HEK293 (cell line): Measurements from ENCODE around the gene VHLL.

Experiments
- CTCF ChIA-PET: fragments of 350-600 bp; formaldehyde crosslinking; extraction: SDS; loops from one replicate; lab custom pipeline; 2021; ENCODE audit warnings: antibody characterized with exemption; lab: Yijun Ruan, JAX
- POLR2A ChIA-PET: fragments of 300-600 bp; formaldehyde crosslinking; extraction: SDS; loops from one replicate; lab custom pipeline; 2020; ENCODE audit warnings: antibody characterized with exemption, inconsistent platforms; lab: Yijun Ruan, JAX
- H3K27ac ChIP-seq: fragments of 200-500 bp; sonication (Bioruptor generic); 2 replicates; pipeline ENCODE4 v1.5.1; 2014; ENCODE audit warnings: low read depth, low read length, control low read depth, inconsistent platforms; ENCODE audit errors: extremely low read depth
- H3K36me3 ChIP-seq, 2 experiments: fragments of 200-500 bp in 1 of 2; sonication (Bioruptor generic) in 1 of 2; 1 replicate in 1 of 2; 2 replicates in 1 of 2; pipeline ENCODE4 v1.5.1; 2014 to 2017; ENCODE audit warnings: inconsistent platforms in 2 of 2, low read length in 2 of 2; ENCODE audit not compliant: control insufficient read depth in 2 of 2, insufficient read depth in 1 of 2
- H3K4me1 ChIP-seq: fragments of 200-500 bp; sonication (Bioruptor generic); 2 replicates; pipeline ENCODE4 v1.5.1; 2014; ENCODE audit warnings: mild to moderate bottlenecking, low read length, inconsistent platforms; ENCODE audit not compliant: control insufficient read depth, insufficient read depth
- H3K4me3 ChIP-seq: 2 replicates; pipeline ENCODE4 v1.5.1; 2011; ENCODE audit warnings: low read depth, mild to moderate bottlenecking, control low read depth, low read length, moderate library complexity
- H3K9me3 ChIP-seq: fragments of 200-500 bp; sonication (Bioruptor generic); 2 replicates; pipeline ENCODE4 v1.5.1; 2014; ENCODE audit warnings: low read depth, low read length, inconsistent platforms; ENCODE audit not compliant: control insufficient read depth, insufficient read depth
- AEBP2 ChIP-seq: fragments of 450-650 bp; formaldehyde crosslinking; IDR thresholded peaks from 2 replicates; pipeline ENCODE4 v1.5.1; 2016; ENCODE audit warnings: missing biosample characterization, missing genetic modification characterization, borderline replicate concordance
- GLIS1 ChIP-seq: fragments of 450-650 bp; formaldehyde crosslinking; IDR thresholded peaks from 2 replicates; pipeline ENCODE4 v1.5.1; 2016; ENCODE audit warnings: missing biosample characterization, missing genetic modification characterization
- KLF7 ChIP-seq: fragments of 450-650 bp; formaldehyde crosslinking; IDR thresholded peaks from 2 replicates; pipeline ENCODE4 v1.5.1; 2016; ENCODE audit warnings: missing biosample characterization, missing genetic modification characterization, borderline replicate concordance
- KLF9 ChIP-seq: fragments of 450-650 bp; formaldehyde crosslinking; IDR thresholded peaks from 2 replicates; pipeline ENCODE4 v1.5.1; 2016; ENCODE audit warnings: missing biosample characterization, missing genetic modification characterization, low read depth
- PRDM2 ChIP-seq: fragments of 450-650 bp; formaldehyde crosslinking; IDR thresholded peaks from 2 replicates; pipeline ENCODE4 v1.5.1; 2016; ENCODE audit warnings: missing biosample characterization, missing genetic modification characterization, borderline replicate concordance
- SETDB1 ChIP-seq: IDR thresholded peaks from one replicate; pipeline ENCODE4 v1.6.1; 2017; ENCODE audit warnings: mild to moderate bottlenecking, low read length, moderate library complexity, mixed read lengths; ENCODE audit not compliant: insufficient read length
- SP3 ChIP-seq: fragments of 450-650 bp; formaldehyde crosslinking; IDR thresholded peaks from 2 replicates; pipeline ENCODE4 v1.5.1; 2016; ENCODE audit warnings: missing biosample characterization, missing genetic modification characterization
- SP7 ChIP-seq: fragments of 450-650 bp; formaldehyde crosslinking; IDR thresholded peaks from 2 replicates; pipeline ENCODE4 v1.5.1; 2016; ENCODE audit warnings: missing biosample characterization, missing genetic modification characterization
- WT1 ChIP-seq: fragments of 450-650 bp; formaldehyde crosslinking; IDR thresholded peaks from 2 replicates; pipeline ENCODE4 v1.5.1; 2016; ENCODE audit warnings: missing biosample characterization, missing genetic modification characterization
- YY1 ChIP-seq: fragments of 450-650 bp; formaldehyde crosslinking; IDR thresholded peaks from 2 replicates; pipeline ENCODE4 v1.5.1; 2018; ENCODE audit warnings: missing biosample characterization, missing genetic modification characterization
- ZBTB48 ChIP-seq: fragments of 450-650 bp; formaldehyde crosslinking; IDR thresholded peaks from 2 replicates; pipeline ENCODE4 v1.5.1; 2016; ENCODE audit warnings: missing biosample characterization, missing genetic modification characterization
- ZBTB49 ChIP-seq: fragments of 450-650 bp; formaldehyde crosslinking; IDR thresholded peaks from 2 replicates; pipeline ENCODE4 v1.5.1; 2016; ENCODE audit warnings: missing biosample characterization, missing genetic modification characterization, low read depth
- ZIC2 ChIP-seq: fragments of 450-650 bp; formaldehyde crosslinking; IDR thresholded peaks from 2 replicates; pipeline ENCODE4 v1.5.1; 2016; ENCODE audit warnings: missing biosample characterization, missing genetic modification characterization
- ZNF138 ChIP-seq: fragments of 450-650 bp; formaldehyde crosslinking; IDR thresholded peaks from 2 replicates; pipeline ENCODE4 v1.5.1; 2016; ENCODE audit warnings: missing biosample characterization, missing genetic modification characterization, borderline replicate concordance
- ZNF146 ChIP-seq: fragments of 450-650 bp; formaldehyde crosslinking; IDR thresholded peaks from 2 replicates; pipeline ENCODE4 v1.5.1; 2016; ENCODE audit warnings: missing biosample characterization, missing genetic modification characterization
- ZNF169 ChIP-seq: fragments of 450-650 bp; formaldehyde crosslinking; IDR thresholded peaks from 2 replicates; pipeline ENCODE4 v1.5.1; 2016; ENCODE audit warnings: missing biosample characterization, missing genetic modification characterization
- ZNF211 ChIP-seq: fragments of 450-650 bp; formaldehyde crosslinking; IDR thresholded peaks from 2 replicates; pipeline ENCODE4 v1.5.1; 2016; ENCODE audit warnings: low read depth, missing biosample characterization, missing genetic modification characterization
- ZNF223 ChIP-seq: fragments of 450-650 bp; formaldehyde crosslinking; IDR thresholded peaks from 2 replicates; pipeline ENCODE4 v1.5.1; 2016; ENCODE audit warnings: missing biosample characterization, missing genetic modification characterization
- ZNF24 ChIP-seq: fragments of 450-650 bp; formaldehyde crosslinking; IDR thresholded peaks from 2 replicates; pipeline ENCODE4 v1.5.1; 2016; ENCODE audit warnings: missing biosample characterization, missing genetic modification characterization
- ZNF280C ChIP-seq: fragments of 450-650 bp; formaldehyde crosslinking; IDR thresholded peaks from 2 replicates; pipeline ENCODE4 v1.5.1; 2016; ENCODE audit warnings: missing biosample characterization, missing genetic modification characterization
- ZNF394 ChIP-seq: fragments of 450-650 bp; formaldehyde crosslinking; IDR thresholded peaks from 2 replicates; pipeline ENCODE4 v1.5.1; 2016; ENCODE audit warnings: missing biosample characterization, missing genetic modification characterization, mild to moderate bottlenecking, moderate library complexity, borderline replicate concordance
- ZNF473 ChIP-seq: fragments of 450-650 bp; formaldehyde crosslinking; IDR thresholded peaks from 2 replicates; pipeline ENCODE4 v1.5.1; 2017; ENCODE audit warnings: missing biosample characterization, missing genetic modification characterization
- ZNF560 ChIP-seq: fragments of 450-650 bp; formaldehyde crosslinking; IDR thresholded peaks from 2 replicates; pipeline ENCODE4 v1.5.1; 2017; ENCODE audit warnings: missing biosample characterization, missing genetic modification characterization, borderline replicate concordance
- ZNF610 ChIP-seq: fragments of 450-650 bp; formaldehyde crosslinking; IDR thresholded peaks from 2 replicates; pipeline ENCODE4 v1.5.1; 2016; ENCODE audit warnings: missing biosample characterization, missing genetic modification characterization, borderline replicate concordance
- ZNF701 ChIP-seq: fragments of 450-650 bp; formaldehyde crosslinking; IDR thresholded peaks from 2 replicates; pipeline ENCODE4 v1.5.1; 2016; ENCODE audit warnings: missing biosample characterization, missing genetic modification characterization
- ZNF768 ChIP-seq: fragments of 450-650 bp; formaldehyde crosslinking; IDR thresholded peaks from 2 replicates; pipeline ENCODE4 v1.5.1; 2018; ENCODE audit warnings: missing biosample characterization, mild to moderate bottlenecking, missing genetic modification characterization

Gene VHLL

GRCh38 chr1:156295391-156295947, 3.6 kb downstream of the VHLL start, which contains the start of gene GLMP:
TSS of gene GLMP (minus strand) at chr1:156295679. CDS start at chr1:156295645, 34 bp downstream.
- ChIA-PET POLR2A (interaction anchor here (0.6 to 1.3 kb wide), 3 partner anchors 13 to 102 kb away, joined by 3 to 19 read pairs (median 7); partner anchors contain the start of genes SLC25A44 and SMG5), CTCF (interaction anchor here (1.2 to 1.8 kb wide), 2 partner anchors 24 to 70 kb away, joined by 3 to 4 read pairs; no protein-coding TSS in a partner anchor)
- Histone ChIP-seq H3K4me3 (peak within 1 kb of the TSS; percentile 66), H3K9me3 (no peaks in the 10 kb centered on the region), H3K4me1 (peaks cover 3% of the 10 kb centered on the region; the same call in 1 of the 2 replicates), H3K36me3 (peaks cover 0 to 34% of the 10 kb centered on the region in 2 experiments; a peak in 1 of 3 replicates), H3K27ac (no peak within 1 kb of the TSS; the same call in 1 of the 2 replicates)
- no peak for TF ChIP-seq ZNF223 (tag by site-specific recombination)
- peak; percentile 54; the same call in 1 of the 2 replicates for TF ChIP-seq ZNF24 (tag by site-specific recombination)
- TF ChIP-seq ZBTB48, result no peak
- no peak for TF ChIP-seq AEBP2 (tag by site-specific recombination)
- no peak for TF ChIP-seq ZNF701 (tag by site-specific recombination)
- no peak for TF ChIP-seq ZIC2 (tag by site-specific recombination)
- no peak for TF ChIP-seq ZNF169 (tag by site-specific recombination)
- no peak for TF ChIP-seq ZNF473
- no peak for TF ChIP-seq ZBTB49 (tag by site-specific recombination)
- no peak for TF ChIP-seq ZNF146
- no peak for TF ChIP-seq ZNF768 (tag by site-specific recombination)
- TF ChIP-seq ZNF138 (tag by site-specific recombination), result no peak
- no peak for TF ChIP-seq ZNF560 (tag by site-specific recombination)
- TF ChIP-seq PRDM2, result no peak
- TF ChIP-seq SETDB1, result no peak
- 0 out of 2 replicates have a peak, but pooled peaks have one; percentile 32 for TF ChIP-seq KLF7
- TF ChIP-seq YY1 (tag by site-specific recombination), result no peak
- TF ChIP-seq ZNF280C (tag by site-specific recombination), result no peak
- peak; percentile 92 for TF ChIP-seq ZNF394 (tag by site-specific recombination)
- no peak for TF ChIP-seq ZNF610
- no peak for TF ChIP-seq WT1
- peak; percentile 27; the same call in 1 of the 2 replicates for TF ChIP-seq SP7 (tag by site-specific recombination)
- TF ChIP-seq ZNF211, result no peak
- TF ChIP-seq SP3 (tag by site-specific recombination), result peak; percentile 66
- TF ChIP-seq GLIS1 (tag by site-specific recombination), result no peak
- peak; percentile 45; the same call in 1 of the 2 replicates for TF ChIP-seq KLF9 (tag by site-specific recombination)
